G401.6 (cell line): ENCODE results near the gene KANK4.
"Not testable (repeated sequence)": the region's sequence is repeated elsewhere in the genome, so short reads cannot be mapped to it uniquely, and the experiment has no call there.

Experiments used
- FAIRE-seq: peaks from 2 replicates; lab custom pipeline; 2012; peaks lifted over from hg19 to GRCh38; lab: Jason Lieb, UNC

KANK4 gene

DNA sequence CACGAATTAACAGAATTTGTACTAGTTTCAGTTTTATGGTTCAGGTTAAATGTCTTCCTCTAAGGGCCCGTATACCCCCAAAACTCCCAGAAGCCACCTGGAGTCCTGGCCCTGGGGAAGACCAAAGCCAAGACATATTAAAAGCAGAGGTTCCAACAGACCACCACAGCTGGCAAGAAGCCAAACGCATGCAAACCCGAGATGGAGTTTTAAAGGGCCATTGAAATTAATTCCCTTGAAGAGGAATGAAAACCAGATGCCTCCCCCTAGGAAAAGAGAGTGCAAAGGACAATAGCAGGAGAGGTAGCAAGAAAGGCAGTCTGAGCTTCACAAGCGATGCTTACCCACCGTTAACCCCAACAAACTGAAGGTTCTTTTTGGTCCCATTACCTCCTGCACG, 48.1 kb downstream of the KANK4 start:
- no peak for FAIRE-seq

DNA sequence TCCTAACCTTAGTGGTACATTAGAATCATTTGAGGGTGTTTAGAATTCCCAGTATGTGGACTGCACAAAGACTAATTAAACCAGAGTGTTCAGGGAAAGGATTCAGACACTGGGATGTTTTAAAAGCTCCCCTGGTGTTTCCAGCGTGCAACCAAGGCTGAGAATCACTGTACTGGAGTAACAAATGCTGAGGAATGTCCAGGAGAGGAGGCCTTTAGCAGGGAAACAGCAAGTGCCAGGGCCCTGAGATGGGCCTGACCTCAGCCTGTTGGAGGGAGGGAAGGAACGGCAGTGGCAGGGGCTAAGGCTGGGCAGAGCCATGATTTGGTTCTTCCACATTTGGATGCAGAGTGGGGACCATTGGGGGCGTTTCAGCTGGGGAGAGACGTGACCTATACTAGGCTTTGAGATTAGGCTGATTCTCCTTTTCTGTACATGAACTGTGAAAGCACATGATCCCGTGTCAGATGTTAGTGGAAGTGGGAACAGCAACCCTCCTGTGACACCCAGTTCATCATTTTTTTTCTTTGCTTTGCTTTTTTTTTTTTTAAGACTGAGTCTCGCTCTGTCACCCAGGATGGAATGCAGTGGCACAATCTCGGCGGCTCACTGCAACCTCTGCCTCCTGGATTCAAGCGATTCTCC, 49.3 kb downstream of the KANK4 start:
- no peak for FAIRE-seq

DNA sequence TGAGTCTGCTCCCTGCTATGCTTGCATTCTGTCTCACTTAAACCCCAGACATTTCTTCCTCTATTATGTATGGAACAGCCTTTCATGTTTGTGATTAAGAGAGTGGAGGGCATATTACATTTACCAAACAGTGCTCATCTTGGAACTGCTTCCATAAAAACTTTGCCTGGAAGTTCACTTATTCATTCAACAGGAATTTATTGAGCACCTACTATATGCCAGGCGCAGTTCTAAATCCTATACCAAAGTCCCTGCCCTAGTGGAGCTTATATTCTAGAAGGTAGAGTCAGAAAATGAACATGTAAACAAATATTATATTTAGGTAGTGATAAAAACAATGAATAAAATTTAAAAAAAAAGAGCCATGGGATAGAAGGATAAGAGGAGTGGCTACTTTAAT, 49.8 kb downstream of the KANK4 start:
- no peak for FAIRE-seq

DNA sequence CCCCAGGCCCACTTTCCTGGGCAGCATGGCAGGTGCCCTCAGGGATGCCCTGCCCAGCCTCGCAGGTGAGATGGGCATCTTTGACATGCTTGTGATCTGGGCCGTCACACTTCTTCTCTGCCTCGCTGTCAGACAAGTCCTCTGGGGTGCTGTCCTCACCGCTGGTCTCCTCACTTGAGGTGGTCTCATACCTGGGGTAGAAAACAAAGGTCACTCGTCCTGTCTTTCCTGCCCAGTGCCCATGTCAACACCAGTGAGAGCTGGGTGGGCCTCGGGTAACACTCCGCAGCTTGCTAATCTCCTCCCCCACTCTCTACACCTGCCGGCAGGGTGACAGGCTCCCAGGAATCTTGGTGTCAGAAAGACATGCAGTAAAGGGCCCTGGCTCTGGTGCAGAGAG, 50.9 kb downstream of the KANK4 start:
- FAIRE-seq = no peak

DNA sequence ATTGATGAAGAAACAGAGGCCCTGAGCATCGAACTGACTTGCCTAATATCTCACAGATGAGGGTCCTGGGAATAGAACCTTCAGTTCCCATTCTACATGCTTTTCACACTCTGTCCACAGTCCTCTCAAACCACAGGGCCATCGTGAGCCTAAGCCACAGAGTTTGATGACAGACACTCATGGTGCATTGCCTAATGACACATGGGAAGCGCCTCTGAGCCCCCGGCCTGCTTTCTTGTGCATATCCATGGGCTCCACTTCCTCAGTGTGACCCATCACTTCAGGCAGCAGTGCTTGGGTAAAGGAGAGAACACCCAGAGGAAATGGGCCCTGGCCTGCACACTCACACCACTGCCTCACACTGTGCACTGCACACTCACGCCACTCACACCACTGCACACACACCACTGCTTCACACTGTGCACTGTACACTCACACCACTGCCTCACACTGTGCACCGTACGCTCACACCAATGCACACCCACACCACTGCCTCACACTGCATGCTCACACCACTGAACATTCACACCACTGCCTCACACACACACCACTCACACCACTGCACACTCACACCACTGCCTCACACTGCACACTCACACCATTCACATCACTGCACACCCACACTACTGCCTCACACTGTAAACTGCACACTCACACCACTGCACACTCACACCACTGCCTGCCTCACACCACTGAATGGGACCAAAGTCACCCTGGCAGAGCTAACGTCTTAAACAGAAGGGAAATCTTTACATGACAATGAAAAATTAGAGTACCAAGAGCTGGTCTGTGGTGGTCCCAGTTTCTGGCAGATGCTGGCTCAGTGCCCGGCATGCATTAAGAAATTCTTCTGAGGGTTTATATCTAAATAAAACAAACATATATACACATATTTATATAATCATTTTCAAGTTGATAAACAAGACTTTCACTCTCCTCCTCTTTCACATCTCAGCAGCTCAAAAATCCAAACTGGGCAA, 53.0 kb downstream of the KANK4 start:
- no peak for FAIRE-seq

DNA sequence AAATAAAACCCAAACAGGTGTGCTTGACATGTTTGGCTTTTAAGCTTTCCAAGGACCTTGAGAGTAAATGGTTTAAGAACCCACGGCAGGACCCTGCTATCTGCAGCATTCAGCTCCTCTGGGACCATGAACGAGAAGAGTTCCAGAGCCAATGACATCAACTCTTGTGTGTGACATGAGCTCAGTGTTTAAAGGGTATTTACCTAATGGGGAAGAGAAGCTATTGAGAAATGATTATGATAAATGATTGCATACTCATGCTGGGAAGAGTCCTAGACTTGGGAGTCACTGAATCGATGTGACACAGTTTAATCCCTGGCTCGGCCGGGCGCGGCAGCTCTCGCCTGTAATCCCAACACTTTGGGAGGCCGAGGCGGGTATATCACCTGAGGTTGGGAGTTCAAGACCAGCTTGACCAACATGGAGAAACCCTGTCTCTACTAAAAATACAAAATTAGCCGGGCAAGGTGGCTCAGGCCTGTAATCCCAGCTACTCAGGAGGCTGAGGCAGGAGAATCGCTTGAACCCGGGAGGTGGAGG, 55.4 kb downstream of the KANK4 start:
- FAIRE-seq = no peak

DNA sequence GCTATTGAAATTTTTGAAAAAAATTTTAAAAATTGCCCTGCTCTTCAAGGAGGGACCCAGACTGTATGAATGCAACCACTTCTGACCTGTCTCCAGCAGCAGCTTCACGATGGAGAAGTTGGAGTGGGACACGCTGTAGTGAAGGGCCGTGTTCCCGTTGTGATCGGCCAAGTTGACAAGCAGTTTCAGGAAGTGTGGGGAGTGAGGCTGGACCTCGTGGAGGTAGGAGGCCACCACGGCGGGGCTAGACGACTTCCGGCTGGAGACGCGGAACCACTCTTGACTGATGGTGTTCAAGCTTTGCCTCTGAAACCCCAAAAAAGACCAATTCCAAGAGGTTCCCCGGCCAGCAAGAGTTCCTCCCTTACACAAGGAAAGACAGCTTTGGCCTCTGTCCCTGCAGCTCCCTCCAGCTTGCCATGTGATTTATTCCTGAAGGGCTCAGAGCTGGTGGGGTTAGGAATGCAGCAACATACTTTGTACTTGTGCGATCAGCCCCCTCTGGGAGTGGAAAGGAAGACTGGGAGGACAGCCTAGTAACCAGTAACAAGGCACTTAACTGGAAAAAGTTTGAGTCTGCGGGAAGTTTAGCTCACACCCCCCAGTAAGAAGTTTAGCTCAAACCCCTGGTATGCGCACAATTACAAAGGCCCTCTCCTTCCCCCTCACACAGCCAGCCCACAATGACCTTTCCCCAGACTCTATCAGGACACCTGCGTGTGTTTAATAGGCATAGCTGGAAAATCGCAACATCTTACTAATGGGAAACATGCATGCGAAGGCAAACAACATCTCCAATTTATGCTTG, 56.0 kb downstream of the KANK4 start:
- FAIRE-seq = no peak

DNA sequence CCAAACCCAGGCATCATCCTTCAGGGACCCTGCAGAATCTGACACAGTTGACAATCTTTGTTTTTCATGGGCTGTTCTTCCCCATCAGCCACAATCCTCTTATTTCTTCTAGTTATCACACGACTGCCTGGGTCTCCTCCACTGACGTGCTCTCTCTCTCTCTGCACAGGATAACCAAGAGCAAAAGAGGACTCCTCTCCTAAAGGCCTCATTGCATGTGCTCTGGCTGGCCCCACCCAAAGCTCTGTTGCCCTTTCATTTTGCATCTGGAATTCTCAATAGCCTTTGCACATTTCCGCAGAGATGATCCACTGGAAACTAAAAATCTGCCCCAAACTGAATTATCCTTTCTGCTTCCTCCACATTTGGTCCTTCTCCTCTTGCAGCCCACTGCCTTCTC, 58.5 kb downstream of the KANK4 start:
- FAIRE-seq = no peak

DNA sequence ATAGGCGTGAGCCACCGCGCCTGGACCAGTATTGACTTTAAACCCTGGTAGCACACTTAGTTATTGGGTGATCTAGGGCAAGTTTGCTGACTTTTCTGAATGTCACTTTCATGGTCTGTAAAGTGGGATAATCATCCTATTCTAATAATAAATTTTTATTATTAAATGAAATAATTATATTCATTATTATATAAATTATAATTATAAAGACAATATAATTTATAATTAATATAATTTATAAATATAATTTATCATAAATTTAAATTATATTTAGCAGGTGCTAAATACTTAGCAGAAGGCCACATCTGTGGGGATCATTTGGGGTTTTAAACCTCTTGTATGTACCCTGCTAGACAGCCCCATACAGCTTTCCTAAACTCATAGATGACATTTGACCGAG, 59.7 kb downstream of the KANK4 start:
- FAIRE-seq = peak; percentile 51

DNA sequence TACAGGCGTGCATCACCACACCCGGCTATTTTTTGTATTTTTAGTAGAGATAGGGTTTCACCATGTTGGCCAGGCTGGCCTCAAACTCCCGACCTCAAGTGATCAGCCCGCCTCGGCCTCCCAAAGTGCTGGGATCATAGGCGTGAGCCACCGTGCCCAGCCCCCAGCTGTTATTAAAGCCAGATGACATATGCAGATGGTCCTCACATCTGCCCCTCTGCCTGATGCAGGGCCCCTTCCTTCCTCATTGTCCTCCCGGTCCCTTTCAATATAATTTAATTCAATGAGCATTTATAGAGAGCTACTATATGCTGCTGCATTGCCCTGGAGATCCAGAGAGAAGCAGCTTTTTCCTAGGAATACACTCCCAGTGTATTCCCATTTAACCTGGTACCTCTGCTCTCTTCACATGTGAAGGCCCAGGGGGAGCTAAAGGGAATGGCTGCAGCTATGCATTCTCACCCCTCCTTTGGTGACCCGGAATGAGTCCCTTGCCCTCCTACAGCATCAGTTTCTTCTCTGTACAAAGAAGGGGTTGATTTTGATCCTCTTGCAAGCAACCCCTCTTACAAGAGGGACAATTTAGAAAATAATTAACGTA, 69.0 kb downstream of the KANK4 start:
- FAIRE-seq = no peak

DNA sequence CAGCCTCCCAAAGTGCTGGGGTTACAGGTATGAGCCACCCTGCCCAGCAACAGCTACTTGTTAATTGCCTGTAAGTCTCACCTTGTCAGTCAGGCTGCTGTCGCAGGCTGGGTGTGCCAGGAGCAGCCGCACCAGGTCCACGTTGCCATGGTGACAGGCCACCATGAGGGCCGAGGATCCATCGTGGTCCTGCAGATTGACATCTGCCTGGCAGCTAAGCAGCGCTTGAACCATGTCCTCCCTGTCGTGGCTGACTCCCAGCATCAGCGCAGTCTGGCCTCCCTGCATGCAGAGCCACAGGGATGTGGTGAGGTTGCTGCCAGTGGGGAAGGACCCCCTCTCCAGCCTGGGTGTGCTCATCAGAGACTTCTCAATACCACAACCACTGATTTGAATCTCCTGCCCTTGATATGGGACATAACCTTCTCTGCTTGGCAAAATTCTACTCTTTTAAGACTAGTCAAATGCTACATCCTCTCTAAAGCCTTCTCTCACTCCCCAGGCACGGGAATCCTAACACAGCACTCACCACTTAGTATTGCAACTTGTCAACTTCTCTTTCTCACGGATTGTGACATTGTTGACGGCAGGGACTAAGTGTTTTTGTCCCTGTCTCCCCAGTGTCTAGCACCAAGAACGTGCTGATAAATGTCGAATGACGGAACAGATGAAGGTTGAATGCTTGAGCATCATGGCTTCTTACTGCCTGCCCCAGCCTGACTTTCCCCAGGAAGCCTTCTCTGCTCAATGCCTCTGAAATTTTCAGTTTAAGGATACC, 71.7 kb downstream of the KANK4 start:
- no peak for FAIRE-seq

DNA sequence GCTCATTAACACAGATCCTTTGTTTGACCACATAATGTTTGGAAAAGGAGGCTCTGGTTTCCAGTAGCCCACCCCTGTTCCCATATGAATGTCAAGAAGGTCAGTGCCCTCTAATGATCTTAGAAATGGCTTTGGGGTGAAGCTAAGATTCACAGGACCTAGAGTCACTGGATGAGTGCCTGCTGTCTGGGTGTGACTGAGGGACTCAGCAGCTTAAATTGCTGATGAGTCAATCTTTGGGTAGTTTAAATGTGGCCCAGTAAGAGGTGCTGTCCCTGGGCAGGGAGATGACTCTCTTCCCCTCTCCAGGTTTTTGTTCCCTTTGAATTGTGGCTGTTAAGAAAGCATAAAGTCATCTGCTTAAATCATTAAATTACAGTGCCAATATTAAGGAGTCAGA, 74.0 kb downstream of the KANK4 start:
- FAIRE-seq = no peak

DNA sequence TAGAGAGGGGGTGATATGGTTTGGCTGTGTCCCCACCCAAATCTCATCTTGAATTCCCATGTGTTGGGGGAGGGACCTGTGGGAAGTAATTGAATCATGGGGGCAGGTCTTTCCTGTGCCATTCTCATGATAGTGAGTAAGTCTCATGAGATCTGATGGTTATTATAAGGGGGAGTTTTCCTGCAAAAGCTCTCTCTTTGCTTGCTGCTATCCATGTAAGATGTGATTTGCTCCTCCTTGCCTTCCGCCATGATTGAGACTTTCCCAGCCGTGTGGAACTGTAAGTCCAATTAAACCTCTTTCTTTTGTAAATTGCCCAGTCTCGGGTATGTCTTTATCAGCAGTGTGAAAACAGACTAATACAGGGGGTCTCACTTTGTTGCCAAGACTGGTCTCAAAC, 74.9 kb downstream of the KANK4 start:
- not testable (repeated sequence) for FAIRE-seq

DNA sequence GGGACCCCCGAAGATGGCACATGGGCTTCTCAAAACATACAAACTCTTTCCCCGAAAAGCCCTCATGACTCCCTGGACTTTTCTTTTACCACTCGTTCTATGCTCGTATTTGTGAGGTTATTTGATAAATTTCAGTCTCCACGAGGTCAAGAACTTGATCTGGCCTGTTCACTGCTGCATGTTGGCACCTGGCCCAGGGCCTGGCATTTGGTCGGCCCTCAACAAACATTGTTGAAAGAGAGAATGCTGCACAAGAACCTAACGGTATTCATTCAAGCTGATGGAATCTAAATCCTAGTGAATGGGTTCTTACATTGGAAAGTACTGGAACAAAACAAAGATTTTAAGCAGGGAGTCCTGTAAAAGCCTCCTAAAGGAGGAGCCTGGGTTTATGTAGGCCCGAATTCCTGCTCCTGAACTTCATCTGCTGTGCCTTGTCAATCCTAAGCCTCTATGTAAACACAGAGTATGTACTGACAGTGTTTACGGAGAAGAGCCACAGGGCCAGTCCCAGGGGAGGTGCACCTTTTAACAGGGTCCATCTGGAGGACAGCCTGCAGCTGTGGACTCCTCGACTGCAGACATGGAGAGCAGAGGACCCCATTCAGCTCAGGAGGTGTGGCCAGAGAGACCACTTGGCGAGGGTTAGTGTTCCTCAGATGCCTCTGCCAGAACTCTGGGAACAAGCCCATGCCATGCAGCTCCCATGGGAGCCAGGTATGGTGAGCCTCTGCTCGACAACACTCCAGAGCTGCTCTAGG, 77.7 kb downstream of the KANK4 start:
- FAIRE-seq = no peak

DNA sequence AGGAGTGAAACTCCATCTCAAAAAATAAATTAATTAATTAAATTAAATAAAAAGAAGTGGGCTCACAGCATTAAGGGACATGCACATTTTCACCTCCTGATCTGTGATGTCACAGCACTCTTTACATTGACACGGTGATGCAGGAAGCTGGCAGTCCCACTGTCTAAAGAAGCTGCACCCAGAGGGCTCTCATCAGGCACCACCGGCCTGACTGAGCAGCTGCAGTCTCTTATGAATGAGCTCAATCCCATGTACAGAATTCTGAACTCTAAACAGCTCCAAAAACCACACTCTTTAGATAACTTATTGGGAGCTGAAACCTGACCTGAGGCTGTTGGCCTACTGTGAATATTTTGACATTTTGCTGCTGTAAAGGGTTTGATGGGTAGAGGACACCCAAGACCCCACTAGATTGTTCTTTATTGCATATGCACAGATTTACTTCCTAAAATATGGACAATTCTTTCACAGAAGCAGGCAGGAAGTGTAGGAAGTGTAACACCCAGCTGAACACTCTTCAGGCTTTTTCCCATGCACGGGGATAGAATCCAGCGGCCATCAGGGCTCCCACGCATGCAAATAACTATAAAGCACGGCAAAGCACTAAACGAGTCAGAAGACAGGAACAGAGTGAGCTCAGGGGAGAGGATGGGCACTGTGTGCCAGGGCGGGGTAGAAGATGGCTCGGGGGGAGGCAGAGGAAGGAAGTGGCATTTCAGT, 78.4 kb downstream of the KANK4 start:
- no peak for FAIRE-seq

DNA sequence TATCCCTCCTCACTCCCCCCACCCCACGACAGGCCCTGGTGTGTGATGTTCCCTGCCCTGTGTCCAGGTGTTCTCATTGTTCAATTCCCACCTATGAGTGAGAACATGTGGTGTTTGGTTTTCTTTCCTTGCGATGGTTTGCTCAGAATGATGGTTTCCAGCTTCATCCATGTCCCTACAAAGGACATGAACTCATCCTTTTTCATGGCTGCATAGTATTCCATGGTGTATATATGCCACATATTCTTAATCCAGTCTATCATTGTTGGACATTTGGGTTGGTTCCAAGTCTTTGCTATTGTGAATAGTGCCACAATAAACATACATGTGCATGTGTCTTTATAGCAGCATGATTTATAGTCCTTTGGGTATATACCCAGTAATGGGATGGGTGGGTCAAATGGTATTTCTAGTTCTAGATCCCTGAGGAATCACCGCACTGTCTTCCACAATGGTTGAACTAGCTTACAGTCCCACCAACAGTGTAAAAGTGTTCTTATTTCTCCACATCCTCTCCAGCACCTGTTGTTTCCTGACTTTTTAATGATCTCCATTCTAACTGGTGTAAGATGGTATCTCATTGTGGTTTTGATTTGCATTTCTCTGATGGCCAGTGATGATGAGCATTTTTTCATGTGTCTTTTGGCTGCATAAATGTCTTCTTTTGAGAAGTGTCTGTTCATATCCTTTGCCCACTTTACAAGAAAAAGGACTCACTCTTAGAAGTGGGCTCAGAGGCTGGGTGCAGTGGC, 79.4 kb downstream of the KANK4 start:
- FAIRE-seq = not testable (repeated sequence)

DNA sequence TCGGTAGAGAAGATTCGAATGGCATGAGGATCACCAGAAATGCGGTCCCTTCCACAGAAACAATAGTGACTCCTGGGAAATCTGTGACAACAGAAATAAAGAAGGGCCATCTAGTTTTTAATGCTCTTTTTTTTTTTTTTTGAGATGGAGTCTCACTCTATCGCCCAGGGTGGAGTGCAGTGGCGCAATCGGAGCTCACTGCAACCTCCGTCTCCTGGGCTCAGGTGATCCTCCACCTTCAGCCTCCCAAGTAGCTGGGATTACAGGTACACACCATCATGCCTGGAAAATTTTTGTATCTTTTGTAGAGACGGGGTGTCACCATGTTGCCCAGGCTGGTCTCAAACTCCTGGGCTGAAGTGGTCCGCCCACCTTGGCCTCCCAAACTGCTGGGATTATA, 80.7 kb downstream of the KANK4 start:
- no peak for FAIRE-seq

DNA sequence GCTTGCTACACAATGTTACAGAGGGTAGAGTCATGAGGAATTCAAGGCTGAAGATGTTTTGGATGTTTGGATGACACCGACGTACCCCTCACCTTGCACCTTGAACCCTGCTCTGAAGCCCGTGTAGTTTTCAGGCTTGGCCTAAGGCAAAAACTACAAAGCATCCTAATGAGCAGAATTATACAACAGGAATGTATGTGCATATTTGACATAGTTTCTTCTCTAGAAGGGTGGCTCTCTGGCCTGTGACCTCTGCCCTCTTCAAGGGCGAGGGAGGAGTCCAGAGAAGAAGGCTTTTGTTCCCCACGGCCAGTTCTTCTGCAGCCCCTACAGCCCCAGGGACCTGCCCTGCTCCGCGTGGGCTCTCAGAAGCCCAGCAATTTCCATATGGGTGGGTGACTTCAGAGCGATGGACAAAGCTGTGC, 81.3 kb downstream of the KANK4 start:
- no peak for FAIRE-seq

DNA sequence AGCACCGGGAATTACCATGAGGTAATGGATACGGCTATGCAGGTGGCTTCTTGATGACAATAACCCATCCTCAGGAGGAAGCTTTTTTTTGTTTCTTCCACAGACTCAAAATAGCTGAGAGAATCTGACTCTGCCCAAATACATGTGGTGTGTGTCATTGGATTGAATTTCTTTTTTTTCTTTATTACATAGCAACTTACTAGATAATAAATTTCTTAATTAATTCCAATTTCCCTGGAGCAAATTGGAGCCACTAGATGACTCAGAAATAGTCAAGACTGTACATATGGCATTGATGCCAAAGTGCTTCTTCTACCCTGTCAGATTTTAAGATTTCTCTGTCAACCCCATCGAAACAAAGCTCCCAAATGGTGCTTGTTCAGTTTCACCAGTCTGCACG, 81.9 kb downstream of the KANK4 start:
- FAIRE-seq = no peak
